ENCODE data around the gene FAM78A.

The FAM78A gene

GRCh38 chr9:131298816-131299215, 22.5 kb upstream of the FAM78A start:
- TF ChIP-seq TAF1 (IDR thresholded peaks at IDR 0.05; ENCODE audit: borderline replicate concordance, insufficient read depth, low read length) (no peak), POLR2AphosphoS5 (IDR thresholded peaks at IDR 0.05; ENCODE audit: low read depth, low read length) (no peak), FOXP2 (optimal IDR thresholded peaks at IDR 0.05; ENCODE audit: borderline replicate concordance, extremely low read depth, extremely low read length, insufficient read depth) (no peak), REST (IDR thresholded peaks at IDR 0.05; ENCODE audit: insufficient read depth in 1 of 2, low read depth in 2 of 2, low read length in 2 of 2) (no peak), SIN3A (IDR thresholded peaks at IDR 0.05; ENCODE audit: borderline replicate concordance, insufficient read depth, low read length) (no peak)

GRCh38 chr9:131298341-131298740, 22.0 kb upstream of the FAM78A start:
- TF ChIP-seq TAF1 (IDR thresholded peaks at IDR 0.05; ENCODE audit: borderline replicate concordance, insufficient read depth, low read length) = no peak

- TF ChIP-seq FOXP2 (optimal IDR thresholded peaks at IDR 0.05; ENCODE audit: borderline replicate concordance, extremely low read depth, extremely low read length, insufficient read depth) (no peak), SIN3A (IDR thresholded peaks at IDR 0.05; ENCODE audit: borderline replicate concordance, insufficient read depth, low read length) (no peak), POLR2AphosphoS5 (IDR thresholded peaks at IDR 0.05; ENCODE audit: low read depth, low read length) (no peak), TAF1 (IDR thresholded peaks at IDR 0.05; ENCODE audit: borderline replicate concordance, insufficient read depth, low read length) (no peak), REST (IDR thresholded peaks at IDR 0.05; ENCODE audit: insufficient read depth in 1 of 2, low read depth in 2 of 2, low read length in 2 of 2) (no peak)
Observed at GRCh38 chr9:131297903-131298302, 21.6 kb upstream of the FAM78A start.

- no peak for TF ChIP-seq TAF1 (IDR thresholded peaks at IDR 0.05; ENCODE audit: borderline replicate concordance, insufficient read depth, low read length)
- no peak for TF ChIP-seq POLR2AphosphoS5 (IDR thresholded peaks at IDR 0.05; ENCODE audit: low read depth, low read length)
- TF ChIP-seq SIN3A (IDR thresholded peaks at IDR 0.05; ENCODE audit: borderline replicate concordance, insufficient read depth, low read length) = no peak
- TF ChIP-seq REST (IDR thresholded peaks at IDR 0.05; ENCODE audit: insufficient read depth in 1 of 2, low read depth in 2 of 2, low read length in 2 of 2) = no peak
- no peak for TF ChIP-seq FOXP2 (optimal IDR thresholded peaks at IDR 0.05; ENCODE audit: borderline replicate concordance, extremely low read depth, extremely low read length, insufficient read depth)
Observed at GRCh38 chr9:131296906-131297500, 20.7 kb upstream of the FAM78A start.

- TF ChIP-seq POLR2AphosphoS5 (IDR thresholded peaks at IDR 0.05; ENCODE audit: low read depth, low read length) (no peak), SIN3A (IDR thresholded peaks at IDR 0.05; ENCODE audit: borderline replicate concordance, insufficient read depth, low read length) (no peak), TAF1 (IDR thresholded peaks at IDR 0.05; ENCODE audit: borderline replicate concordance, insufficient read depth, low read length) (no peak), FOXP2 (optimal IDR thresholded peaks at IDR 0.05; ENCODE audit: borderline replicate concordance, extremely low read depth, extremely low read length, insufficient read depth) (no peak), REST (IDR thresholded peaks at IDR 0.05; ENCODE audit: insufficient read depth in 1 of 2, low read depth in 2 of 2, low read length in 2 of 2) (no peak)
Observed at GRCh38 chr9:131296460-131296859, 20.1 kb upstream of the FAM78A start.

All from PFSK-1 (cell line).